CD4-positive, alpha-beta memory T cell (primary cell): ENCODE results near the gene CEP128. TPM values are rescaled to one million over a fixed set of nuclear protein-coding genes. Genes with fewer than 3 reads are reported as not detected.

Experiments used
- CTCF ChIA-PET: fragments of 350-600 bp; sonication (Branson Sonifier 250); formaldehyde crosslinking; loops from one replicate; lab custom pipeline; 2021; ENCODE audit warnings: inconsistent platforms; ENCODE audit not compliant: partially characterized antibody; lab: Charles Lee
- POLR2A ChIA-PET: fragments of 350-600 bp; sonication (Branson Sonifier 250); formaldehyde crosslinking; loops from one replicate; lab custom pipeline; 2021; ENCODE audit not compliant: partially characterized antibody; lab: Charles Lee
- DNase-seq, 5 donors: peaks; one replicate each; pipeline versions ENCODE4 v3.0.0 to v3.0.0-alpha.2; 2020 to 2022; ENCODE audit warnings: mixed read lengths in 1 of 5
- H3K27ac ChIP-seq: one replicate; pipeline ENCODE4 v1.7.0; 2013; ENCODE audit warnings: low read depth, low read length
- H3K27me3 ChIP-seq: 2 replicates; pipeline ENCODE4 v1.7.0; 2013; ENCODE audit warnings: mild to moderate bottlenecking, low read length, moderate library complexity; ENCODE audit not compliant: insufficient read depth
- H3K36me3 ChIP-seq: 2 replicates; pipeline ENCODE4 v1.7.0; 2013; ENCODE audit warnings: mild to moderate bottlenecking, low read length, moderate library complexity; ENCODE audit not compliant: insufficient read depth
- H3K4me1 ChIP-seq: 2 replicates; pipeline ENCODE4 v1.7.0; 2013; ENCODE audit warnings: mild to moderate bottlenecking, low read length, moderate library complexity; ENCODE audit not compliant: insufficient read depth
- H3K4me3 ChIP-seq, 2 donors: one replicate each; pipeline ENCODE4 v1.7.0; 2013; ENCODE audit warnings: low read length in 2 of 2, mild to moderate bottlenecking in 1 of 2
- H3K9me3 ChIP-seq, 2 donors: one replicate each; pipeline ENCODE4 v1.7.0; 2013; ENCODE audit warnings: low read length in 2 of 2, control low read depth in 1 of 2; ENCODE audit not compliant: control insufficient read depth in 1 of 2
- H3K27ac Mint-ChIP-seq, 7 donors: one replicate each; pipeline ENCODE4 v1.8.0; 2020 to 2021; ENCODE audit warnings: mixed read lengths in 7 of 7, mild to moderate bottlenecking in 6 of 7, inconsistent platforms in 3 of 7, moderate library complexity in 3 of 7
- H3K27me3 Mint-ChIP-seq, 2 donors: one replicate each; pipeline ENCODE4 v1.8.0; 2020 to 2021; ENCODE audit warnings: mixed read lengths in 2 of 2
- H3K36me3 Mint-ChIP-seq, 2 donors: one replicate each; pipeline ENCODE4 v1.8.0; 2020 to 2021; ENCODE audit warnings: mixed read lengths in 2 of 2, inconsistent platforms in 1 of 2, mild to moderate bottlenecking in 1 of 2
- H3K4me1 Mint-ChIP-seq, 4 donors: one replicate each; pipeline ENCODE4 v1.8.0; 2020 to 2021; ENCODE audit warnings: mixed read lengths in 4 of 4, mild to moderate bottlenecking in 1 of 4
- H3K4me3 Mint-ChIP-seq, 8 donors: one replicate each; pipeline ENCODE4 v1.8.0; 2020 to 2021; ENCODE audit warnings: mixed read lengths in 8 of 8, mild to moderate bottlenecking in 7 of 8, moderate library complexity in 6 of 8, inconsistent platforms in 3 of 8
- H3K9me3 Mint-ChIP-seq, 8 donors: one replicate each; pipeline ENCODE4 v1.8.0; 2020 to 2021; ENCODE audit warnings: mixed read lengths in 8 of 8, mild to moderate bottlenecking in 5 of 8, inconsistent platforms in 3 of 8, moderate library complexity in 1 of 8
- intact Hi-C: fragments of 100-400 bp; cut with micrococcal nuclease; formaldehyde crosslinking; loops from one replicate; pipeline ENCODE4 v1.15.1; 2023
- polyA plus RNA-seq, 2 donors: library from polyadenylated mRNA; unstranded; fragments of 300-500 nt; fragmentation: Illumina TruSeq; gene quantifications; one replicate each; pipeline ENCODE4 v1.2.3, GENCODE V29; 2021
- total RNA-seq, 2 experiments: library from RNA; stranded (reverse); gene quantifications; one replicate each; pipeline ENCODE4 v1.2.3, GENCODE V29; 2021

The CEP128 gene
- total and polyA plus RNA-seq, 4 experiments from 2014 or later, result 2.9 to 21.6 (median 14.7) TPM

DNA sequence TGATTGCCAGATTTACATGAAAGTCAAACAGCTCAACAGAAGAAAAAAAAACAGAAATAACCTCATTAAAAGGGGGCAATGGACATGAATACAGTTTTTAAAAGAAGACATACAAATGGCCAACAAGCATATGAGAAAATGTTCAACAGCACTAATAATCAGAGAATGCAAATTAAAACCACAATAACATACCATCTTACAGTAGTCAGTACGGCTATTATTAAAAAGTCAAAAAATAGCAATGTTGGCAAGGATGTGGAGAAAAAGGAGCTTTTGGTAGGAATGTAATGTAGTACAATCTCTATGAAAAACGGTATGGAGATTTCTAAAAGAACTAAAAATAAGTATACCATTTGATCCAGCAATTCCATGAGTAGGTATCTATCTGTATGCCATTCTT lies 272.1 kb downstream of the CEP128 start:
- H3K9me3 ChIP-seq, result no peaks in the 10 kb centered on the region
- Mint-ChIP-seq H3K4me3 (no peak overlapping the region), H3K36me3 (peaks cover 29 to 53% of the 10 kb centered on the region in 2 donors), H3K27ac (no peak overlapping the region), H3K27me3 (no peaks in the 10 kb centered on the region), H3K4me1 (peaks cover 0 to 5% (median 2%) of the 10 kb centered on the region in 4 donors), H3K9me3 (peaks cover 1 to 34% (median 26%) of the 10 kb centered on the region in 8 donors)
- DNase-seq, result no peak
- H3K27ac ChIP-seq, result no peak overlapping the region
- H3K4me3 ChIP-seq, result no peak overlapping the region
- ChIA-PET CTCF (no interaction called here), POLR2A (no interaction called here)
- no peaks in the 10 kb centered on the region for H3K27me3 ChIP-seq
- no peaks in the 10 kb centered on the region for H3K4me1 ChIP-seq
- no peaks in the 10 kb centered on the region for H3K36me3 ChIP-seq
- intact Hi-C loops, result no loop called here

DNA sequence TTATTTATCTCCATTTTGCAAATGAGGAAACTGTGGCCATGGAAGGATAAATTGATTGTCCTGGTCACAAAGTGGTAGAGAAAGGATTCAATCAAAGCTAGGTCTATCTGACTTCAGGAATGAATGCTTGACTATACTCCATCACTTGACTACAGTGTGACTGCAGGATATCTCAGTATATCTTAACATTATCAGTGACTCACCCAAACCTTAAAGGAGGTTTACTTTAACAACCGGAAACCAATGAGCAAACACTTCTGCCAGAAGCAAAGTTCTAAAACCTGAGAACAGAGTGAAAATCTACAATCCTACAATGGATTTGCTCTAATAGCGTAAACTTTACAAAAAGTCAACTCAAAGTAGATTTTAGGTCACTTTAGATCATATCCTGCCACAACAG lies 277.0 kb downstream of the CEP128 start:
- no peaks in the 10 kb centered on the region for H3K9me3 ChIP-seq
- no peaks in the 10 kb centered on the region for H3K4me1 ChIP-seq
- H3K4me3 Mint-ChIP-seq, result no peak overlapping the region
- H3K36me3 Mint-ChIP-seq, result peaks cover 23 to 52% of the 10 kb centered on the region in 2 donors
- no peak overlapping the region for H3K4me3 ChIP-seq
- H3K27me3 ChIP-seq, result no peaks in the 10 kb centered on the region
- H3K27ac ChIP-seq, result no peak overlapping the region
- H3K9me3 Mint-ChIP-seq, result peaks cover 1 to 25% (median 21%) of the 10 kb centered on the region in 8 donors
- H3K27me3 Mint-ChIP-seq, result no peaks in the 10 kb centered on the region
- DNase-seq, result peak in 2 of 5 donors; percentile 2 to 4
- intact Hi-C loops, result no loop called here
- ChIA-PET POLR2A (no interaction called here), CTCF (no interaction called here)
- peaks cover 0 to 7% (median 2%) of the 10 kb centered on the region in 4 donors for H3K4me1 Mint-ChIP-seq
- H3K36me3 ChIP-seq, result no peaks in the 10 kb centered on the region
- peak overlapping the region in 1 of 7 donors; percentile 22 for H3K27ac Mint-ChIP-seq

DNA sequence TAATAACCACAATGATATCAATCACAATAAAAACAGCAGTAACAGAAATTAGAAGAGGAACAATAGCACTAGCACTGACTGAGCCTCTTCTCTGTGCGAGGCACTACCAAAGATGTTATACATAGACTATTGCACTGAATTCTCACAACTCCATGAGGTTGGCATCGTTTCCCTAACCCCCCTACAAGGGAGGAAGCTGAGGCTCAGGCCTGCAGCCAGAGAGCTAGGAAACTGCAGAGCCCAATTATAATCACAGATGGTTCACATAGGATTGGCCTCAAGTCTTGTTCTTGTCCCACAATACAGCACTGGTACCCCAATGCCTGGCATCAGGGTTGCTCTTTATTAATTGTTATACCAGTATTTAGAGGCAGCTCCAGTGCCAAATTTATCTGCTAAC lies 278.0 kb downstream of the CEP128 start:
- Mint-ChIP-seq H3K4me3 (peak overlapping the region in 1 of 8 donors; percentile 30), H3K27ac (no peak overlapping the region), H3K9me3 (peaks cover 1 to 15% (median 12%) of the 10 kb centered on the region in 8 donors), H3K36me3 (peaks cover 15 to 41% of the 10 kb centered on the region in 2 donors), H3K4me1 (peaks cover 0 to 7% (median 2%) of the 10 kb centered on the region in 4 donors), H3K27me3 (no peaks in the 10 kb centered on the region)
- ChIA-PET CTCF (no interaction called here), POLR2A (no interaction called here)
- Histone ChIP-seq H3K4me3 (no peak overlapping the region), H3K9me3 (no peaks in the 10 kb centered on the region), H3K4me1 (no peaks in the 10 kb centered on the region), H3K36me3 (no peaks in the 10 kb centered on the region), H3K27ac (no peak overlapping the region), H3K27me3 (no peaks in the 10 kb centered on the region)
- intact Hi-C loops, result no loop called here
- DNase-seq, result no peak

DNA sequence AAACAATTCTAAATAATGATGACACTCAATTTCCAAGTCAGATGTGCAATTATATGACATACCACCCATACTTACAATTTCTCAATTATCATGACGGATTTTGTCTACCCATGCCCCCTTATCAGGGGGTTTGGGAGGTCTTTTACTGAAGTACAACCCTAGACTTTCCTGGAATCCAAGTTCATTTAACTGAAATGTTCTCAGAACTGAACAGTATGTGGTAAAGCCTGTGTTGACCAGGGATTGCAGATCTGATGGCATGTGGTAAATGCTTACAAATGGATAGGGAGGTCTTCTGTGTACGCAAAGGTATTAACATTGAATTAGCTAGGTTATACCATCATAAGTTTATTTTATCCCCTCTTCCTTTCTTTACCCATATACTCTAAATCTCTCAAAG lies 281.8 kb downstream of the CEP128 start:
- no peak overlapping the region for H3K27ac Mint-ChIP-seq
- H3K9me3 Mint-ChIP-seq, result peaks cover 0 to 9% (median 0%) of the 10 kb centered on the region in 8 donors
- ChIA-PET CTCF (no interaction called here), POLR2A (no interaction called here)
- Histone ChIP-seq H3K27me3 (no peaks in the 10 kb centered on the region), H3K4me3 (no peak overlapping the region), H3K4me1 (no peaks in the 10 kb centered on the region), H3K9me3 (no peaks in the 10 kb centered on the region), H3K27ac (no peak overlapping the region), H3K36me3 (peaks cover 4% of the 10 kb centered on the region)
- H3K4me1 Mint-ChIP-seq, result peaks cover 0 to 4% (median under 1%) of the 10 kb centered on the region in 4 donors
- H3K36me3 Mint-ChIP-seq, result peaks cover 6 to 29% of the 10 kb centered on the region in 2 donors
- intact Hi-C loops, result no loop called here
- H3K4me3 Mint-ChIP-seq, result no peak overlapping the region
- DNase-seq, result no peak
- no peaks in the 10 kb centered on the region for H3K27me3 Mint-ChIP-seq

DNA sequence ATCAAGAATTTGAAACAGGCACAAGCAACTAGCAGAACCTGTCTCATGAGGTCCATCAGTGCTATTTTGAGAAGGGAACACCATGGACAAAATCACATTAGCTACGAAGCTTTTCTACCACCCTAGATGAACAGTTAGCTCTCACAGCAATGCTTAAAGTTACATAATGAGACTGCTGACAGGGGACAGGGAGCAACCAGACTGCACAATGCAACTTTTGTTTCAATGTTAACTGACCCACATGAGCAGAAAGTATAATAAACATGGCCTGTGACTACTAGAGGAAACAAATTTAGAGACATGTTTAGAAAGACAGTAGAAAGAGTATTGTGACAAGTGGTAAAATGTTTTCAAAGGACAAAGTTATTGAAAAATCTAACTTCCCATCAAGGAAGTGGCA lies 282.8 kb downstream of the CEP128 start:
- Mint-ChIP-seq H3K4me3 (no peak overlapping the region), H3K27me3 (no peaks in the 10 kb centered on the region), H3K9me3 (peaks cover 0 to 10% (median 3%) of the 10 kb centered on the region in 8 donors), H3K4me1 (no peaks in the 10 kb centered on the region), H3K27ac (no peak overlapping the region), H3K36me3 (peaks cover 9 to 35% of the 10 kb centered on the region in 2 donors)
- ChIA-PET POLR2A (no interaction called here), CTCF (no interaction called here)
- H3K36me3 ChIP-seq, result peaks cover 4% of the 10 kb centered on the region
- DNase-seq, result no peak
- H3K4me1 ChIP-seq, result no peaks in the 10 kb centered on the region
- intact Hi-C loops, result no loop called here
- no peak overlapping the region for H3K27ac ChIP-seq
- H3K4me3 ChIP-seq, result no peak overlapping the region
- no peaks in the 10 kb centered on the region for H3K27me3 ChIP-seq
- H3K9me3 ChIP-seq, result no peaks in the 10 kb centered on the region

DNA sequence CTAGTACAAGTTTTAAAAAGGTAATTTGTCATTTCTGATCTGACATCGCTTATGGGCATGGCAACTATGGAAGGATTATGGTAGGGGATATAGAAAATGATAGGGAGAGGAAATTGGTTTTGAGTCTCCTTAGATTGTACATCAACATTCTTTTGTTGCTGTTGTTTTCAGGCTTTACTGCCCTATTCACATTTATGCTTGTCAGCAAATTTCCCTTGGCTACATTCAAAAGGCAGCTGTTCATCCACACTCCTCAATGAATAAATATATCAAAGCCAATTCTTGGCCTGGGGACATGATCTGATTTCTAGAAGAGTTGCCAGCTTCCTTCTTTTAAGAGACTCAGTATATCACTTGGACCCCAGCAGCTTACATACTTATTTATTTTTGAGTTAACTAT lies 283.4 kb downstream of the CEP128 start:
- no peak overlapping the region for H3K27ac ChIP-seq
- H3K27me3 Mint-ChIP-seq, result no peaks in the 10 kb centered on the region
- H3K4me3 Mint-ChIP-seq, result no peak overlapping the region
- intact Hi-C loops, result no loop called here
- ChIA-PET POLR2A (no interaction called here), CTCF (no interaction called here)
- H3K36me3 Mint-ChIP-seq, result peaks cover 9 to 40% of the 10 kb centered on the region in 2 donors
- no peak overlapping the region for H3K27ac Mint-ChIP-seq
- no peaks in the 10 kb centered on the region for H3K9me3 ChIP-seq
- H3K4me1 Mint-ChIP-seq, result no peaks in the 10 kb centered on the region
- peaks cover 4% of the 10 kb centered on the region for H3K36me3 ChIP-seq
- no peaks in the 10 kb centered on the region for H3K4me1 ChIP-seq
- no peak for DNase-seq
- no peak overlapping the region for H3K4me3 ChIP-seq
- H3K9me3 Mint-ChIP-seq, result peaks cover 0 to 12% (median 6%) of the 10 kb centered on the region in 8 donors
- no peaks in the 10 kb centered on the region for H3K27me3 ChIP-seq

DNA sequence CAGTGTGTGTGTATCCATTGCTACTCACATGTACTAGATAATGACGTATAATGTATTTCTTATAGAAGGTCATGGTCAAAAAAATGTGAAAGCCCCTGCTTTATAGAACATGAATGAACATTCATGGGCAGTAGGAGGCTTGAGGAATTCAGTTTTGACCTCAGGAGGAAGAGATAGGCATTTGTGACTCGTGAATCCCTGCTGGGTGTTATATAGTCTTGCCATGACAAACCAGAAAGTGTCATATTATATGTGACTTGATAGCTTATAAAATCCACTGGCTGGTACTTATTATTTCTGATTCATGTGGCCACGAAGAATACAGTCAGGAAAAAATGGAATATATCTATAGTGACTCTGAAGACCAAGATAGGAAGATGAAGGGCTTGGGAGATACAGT lies 287.6 kb downstream of the CEP128 start:
- H3K36me3 ChIP-seq, result peaks cover 4% of the 10 kb centered on the region
- CTCF ChIA-PET, result no interaction called here
- no peaks in the 10 kb centered on the region for H3K27me3 ChIP-seq
- Mint-ChIP-seq H3K9me3 (peaks cover 0 to 32% (median 18%) of the 10 kb centered on the region in 8 donors), H3K27ac (no peak overlapping the region), H3K4me3 (no peak overlapping the region), H3K4me1 (no peaks in the 10 kb centered on the region), H3K27me3 (no peaks in the 10 kb centered on the region), H3K36me3 (peaks cover 19 to 49% of the 10 kb centered on the region in 2 donors)
- no peak overlapping the region for H3K4me3 ChIP-seq
- POLR2A ChIA-PET, result no interaction called here
- H3K9me3 ChIP-seq, result no peaks in the 10 kb centered on the region
- DNase-seq, result no peak
- intact Hi-C loops, result no loop called here
- no peaks in the 10 kb centered on the region for H3K4me1 ChIP-seq
- H3K27ac ChIP-seq, result no peak overlapping the region
